DMS53 treated with DMSO at 0.1 percent for 48 hours (cell line): Measurements from ENCODE around the gene AIG1.
"Not testable (repeated sequence)": the region's sequence is repeated elsewhere in the genome, so short reads cannot be mapped to it uniquely, and the experiment has no call there.

Experiments used
- DNase-seq: peaks from one replicate; lab custom pipeline; 2025; ENCODE audit not compliant: unreplicated experiment; lab: John Stamatoyannopoulos, UW

Gene AIG1

GRCh38 chr6:143223895-143224294, 163.2 kb downstream of the AIG1 start:
- peak; percentile 19 for DNase-seq

GRCh38 chr6:143224516-143224915, 163.8 kb downstream of the AIG1 start:
- DNase-seq: no peak

GRCh38 chr6:143225929-143226328, 165.2 kb downstream of the AIG1 start:
- DNase-seq: no peak

- no peak for DNase-seq
Measured at GRCh38 chr6:143227675-143228074, 167.0 kb downstream of the AIG1 start.

- DNase-seq: no peak
Measured at GRCh38 chr6:143229400-143229799, 168.7 kb downstream of the AIG1 start.

- DNase-seq: no peak
Measured at GRCh38 chr6:143232849-143233248, 172.2 kb downstream of the AIG1 start.

- DNase-seq: no peak
Measured at GRCh38 chr6:143233554-143234285, 173.0 kb downstream of the AIG1 start.

- no peak for DNase-seq
Measured at GRCh38 chr6:143234734-143235133, 174.0 kb downstream of the AIG1 start.

GRCh38 chr6:143236151-143236798, 175.6 kb downstream of the AIG1 start:
- DNase-seq: no peak

- DNase-seq: no peak
Measured at GRCh38 chr6:143238306-143238705, 177.6 kb downstream of the AIG1 start.

GRCh38 chr6:143241111-143241510, 180.4 kb downstream of the AIG1 start:
- DNase-seq: no peak

GRCh38 chr6:143241911-143242310, 181.2 kb downstream of the AIG1 start:
- DNase-seq: no peak

GRCh38 chr6:143243786-143244185, 183.1 kb downstream of the AIG1 start:
- no peak for DNase-seq

- no peak for DNase-seq
Measured at GRCh38 chr6:143245656-143246055, 185.0 kb downstream of the AIG1 start.

- not testable (repeated sequence) for DNase-seq
Measured at GRCh38 chr6:143246166-143246775, 185.6 kb downstream of the AIG1 start.

GRCh38 chr6:143247586-143247985, 186.9 kb downstream of the AIG1 start:
- no peak for DNase-seq

GRCh38 chr6:143248359-143248758, 187.7 kb downstream of the AIG1 start:
- no peak for DNase-seq

GRCh38 chr6:143251288-143251687, 190.6 kb downstream of the AIG1 start:
- DNase-seq: no peak

- DNase-seq: no peak
Measured at GRCh38 chr6:143252961-143253360, 192.3 kb downstream of the AIG1 start.

GRCh38 chr6:143253586-143253985, 192.9 kb downstream of the AIG1 start:
- no peak for DNase-seq

GRCh38 chr6:143258945-143259344, 198.3 kb downstream of the AIG1 start:
- no peak for DNase-seq

- DNase-seq: no peak
Measured at GRCh38 chr6:143260857-143261256, 200.2 kb downstream of the AIG1 start.
